ENCODE data around the gene PRKD2. TPM values are rescaled to one million over a fixed set of nuclear protein-coding genes. Genes with fewer than 3 reads are reported as not detected.

The PRKD2 gene
- total RNA-seq, 1 donor from 2014 or later: 28.4 TPM

- H3K4me3 ChIP-seq (ENCODE audit: low read depth, low read length): no peak overlapping the region
- DNase-seq (ENCODE audit: low read depth): no peak
- peak; percentile 94 for TF ChIP-seq CTCF (conservative IDR thresholded peaks at IDR 0.05; ENCODE audit: low read depth, low read length)
Observed at GRCh38 chr19:46728693-46729339, 11.9 kb upstream of the PRKD2 start.

GRCh38 chr19:46728208-46728607 lies 11.3 kb upstream of the PRKD2 start:
- TF ChIP-seq CTCF (conservative IDR thresholded peaks at IDR 0.05; ENCODE audit: low read depth, low read length): no peak
- no peak overlapping the region for H3K4me3 ChIP-seq (ENCODE audit: low read depth, low read length)
- DNase-seq (ENCODE audit: low read depth): no peak

GRCh38 chr19:46727757-46728156 lies 10.8 kb upstream of the PRKD2 start:
- TF ChIP-seq CTCF (conservative IDR thresholded peaks at IDR 0.05; ENCODE audit: low read depth, low read length): no peak
- DNase-seq (ENCODE audit: low read depth): no peak
- no peak overlapping the region for H3K4me3 ChIP-seq (ENCODE audit: low read depth, low read length)

GRCh38 chr19:46726971-46727501 lies 10.1 kb upstream of the PRKD2 start:
- DNase-seq (ENCODE audit: low read depth): no peak
- no peak overlapping the region for H3K4me3 ChIP-seq (ENCODE audit: low read depth, low read length)
- TF ChIP-seq CTCF (conservative IDR thresholded peaks at IDR 0.05; ENCODE audit: low read depth, low read length): no peak

GRCh38 chr19:46726551-46726950 lies 9.6 kb upstream of the PRKD2 start:
- DNase-seq (ENCODE audit: low read depth): no peak
- H3K4me3 ChIP-seq (ENCODE audit: low read depth, low read length): no peak overlapping the region
- no peak for TF ChIP-seq CTCF (conservative IDR thresholded peaks at IDR 0.05; ENCODE audit: low read depth, low read length)

GRCh38 chr19:46725859-46726393 lies 9.0 kb upstream of the PRKD2 start:
- no peak for TF ChIP-seq CTCF (conservative IDR thresholded peaks at IDR 0.05; ENCODE audit: low read depth, low read length)
- no peak for DNase-seq (ENCODE audit: low read depth)

More at GRCh38 chr19:46725859-46726393, 9.0 kb upstream of the PRKD2 start:
- H3K4me3 ChIP-seq (ENCODE audit: low read depth, low read length): no peak overlapping the region
